Measurements from ENCODE around the gene NFAM1.

NFAM1 gene, protein sequence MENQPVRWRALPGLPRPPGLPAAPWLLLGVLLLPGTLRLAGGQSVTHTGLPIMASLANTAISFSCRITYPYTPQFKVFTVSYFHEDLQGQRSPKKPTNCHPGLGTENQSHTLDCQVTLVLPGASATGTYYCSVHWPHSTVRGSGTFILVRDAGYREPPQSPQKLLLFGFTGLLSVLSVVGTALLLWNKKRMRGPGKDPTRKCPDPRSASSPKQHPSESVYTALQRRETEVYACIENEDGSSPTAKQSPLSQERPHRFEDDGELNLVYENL

DNA sequence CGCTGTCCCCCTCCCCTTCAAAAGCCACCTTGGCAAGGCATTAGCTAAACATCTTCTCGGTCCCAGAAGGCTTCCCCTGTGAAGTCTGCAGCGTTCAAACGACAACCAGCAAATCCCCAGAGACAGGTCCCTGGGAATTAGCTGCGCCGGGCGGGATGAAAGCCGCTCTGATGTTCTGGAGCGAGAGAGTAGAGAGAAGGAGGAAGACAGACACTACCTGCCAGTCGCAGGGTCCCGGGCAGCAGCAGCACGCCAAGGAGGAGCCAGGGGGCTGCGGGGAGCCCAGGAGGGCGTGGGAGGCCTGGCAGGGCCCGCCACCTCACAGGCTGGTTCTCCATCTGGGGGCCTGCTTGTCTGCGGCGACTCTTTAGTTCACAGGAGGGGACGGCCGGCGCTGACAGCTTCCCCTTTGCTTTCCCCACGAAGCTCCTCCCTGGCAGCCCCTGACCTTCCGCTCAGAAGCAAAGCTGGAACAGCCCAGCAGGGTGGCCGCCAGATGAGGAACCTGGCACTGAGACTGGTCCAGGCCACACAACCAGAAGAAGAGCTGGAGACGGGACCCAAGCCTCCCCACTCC lies at the start of gene NFAM1:
NFAM1 (minus strand) TSS at position 384 of the 577 bp plus-strand sequence; CDS start at position 338, 46 bp downstream.
- no peak for DNase-seq

DNA sequence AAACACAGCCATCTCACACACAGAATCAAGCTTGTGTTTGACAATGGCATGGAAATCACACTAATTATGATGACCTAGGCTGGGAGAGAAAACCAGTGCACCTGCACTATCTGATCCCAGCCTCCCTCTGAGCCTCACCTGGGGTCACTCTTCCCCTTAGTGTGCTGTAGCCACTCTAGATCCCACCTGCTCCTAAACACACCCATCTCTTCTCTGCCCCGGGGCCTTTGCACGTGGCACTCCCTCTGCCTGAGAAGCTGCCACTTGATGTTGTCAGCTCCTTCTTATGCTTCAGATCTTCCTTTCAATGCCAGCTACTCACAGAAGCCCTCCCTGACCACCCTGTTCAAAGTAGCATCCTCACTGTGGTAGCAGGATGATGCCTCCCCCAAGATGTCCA lies 42.9 kb upstream of the NFAM1 start:
- DNase-seq, result no peak

DNA sequence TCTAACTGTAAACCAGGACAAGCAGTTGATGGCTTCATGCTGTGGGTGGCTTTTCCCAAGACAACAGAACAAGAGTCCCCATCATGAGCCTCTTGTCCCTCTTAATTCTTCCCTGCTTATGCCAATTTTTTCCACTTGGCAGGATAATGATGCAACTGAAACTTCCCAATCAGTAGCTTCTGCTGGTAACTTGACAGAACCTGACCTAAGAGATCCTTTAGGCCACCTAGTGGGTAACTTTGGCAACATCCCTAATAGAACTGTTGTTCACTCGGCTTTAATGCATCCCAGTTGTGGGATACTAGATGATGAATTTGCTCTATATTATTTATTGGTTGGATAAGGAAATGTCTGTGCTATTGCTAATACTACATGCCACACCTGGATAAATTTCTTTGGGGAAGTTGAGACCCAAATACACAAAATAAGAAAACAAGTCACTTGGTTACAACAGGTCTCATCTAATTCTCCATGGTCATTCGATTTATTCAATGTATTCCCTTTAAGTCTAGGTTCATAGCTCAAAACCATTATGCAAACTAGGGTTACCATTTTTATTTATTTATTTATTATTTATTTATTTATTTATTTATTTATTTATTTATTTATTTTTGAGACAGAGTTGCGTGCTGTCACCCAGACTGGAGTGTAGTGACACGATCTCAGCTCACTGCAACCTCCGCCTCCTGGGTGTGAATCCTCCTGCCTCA lies 41.4 kb upstream of the NFAM1 start:
- peak; percentile 46 for DNase-seq

DNA sequence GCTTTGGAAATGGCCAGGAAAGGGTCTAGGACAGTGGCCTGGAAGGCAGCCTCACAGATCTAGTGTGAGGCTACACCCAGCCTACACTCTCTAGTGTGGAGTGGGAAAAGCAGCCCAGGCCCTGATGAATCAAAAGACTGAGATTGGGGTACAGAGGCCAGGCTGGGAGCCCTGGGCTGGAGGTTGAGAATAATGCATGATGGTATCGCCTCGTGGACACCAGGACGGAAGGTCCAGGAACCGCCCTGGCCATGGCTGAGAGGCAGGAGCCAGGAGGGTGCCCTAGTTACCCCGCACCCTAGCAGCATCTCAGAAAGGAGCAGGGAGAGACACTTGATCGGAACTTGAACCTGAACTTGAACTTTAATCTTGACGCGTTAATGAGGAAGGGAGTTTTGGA lies 40.5 kb upstream of the NFAM1 start:
- DNase-seq, result no peak

DNA sequence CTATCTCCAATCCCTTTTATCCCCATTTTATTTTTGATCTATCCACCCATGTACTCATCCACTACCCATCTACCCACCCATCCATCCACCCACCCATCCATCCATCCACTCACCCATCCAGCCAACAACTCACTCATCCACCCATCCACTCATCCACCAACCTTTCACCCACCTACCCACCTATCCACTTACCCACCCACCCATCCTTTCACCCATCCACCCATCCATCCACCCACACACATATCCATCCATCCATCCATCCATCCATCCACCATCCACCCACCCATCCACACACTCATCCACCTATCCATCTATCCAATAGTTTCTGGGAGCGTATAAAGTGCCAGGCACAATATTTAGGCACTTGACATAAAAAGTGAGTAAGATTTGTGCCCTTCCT lies 39.2 kb upstream of the NFAM1 start:
- no peak for DNase-seq

DNA sequence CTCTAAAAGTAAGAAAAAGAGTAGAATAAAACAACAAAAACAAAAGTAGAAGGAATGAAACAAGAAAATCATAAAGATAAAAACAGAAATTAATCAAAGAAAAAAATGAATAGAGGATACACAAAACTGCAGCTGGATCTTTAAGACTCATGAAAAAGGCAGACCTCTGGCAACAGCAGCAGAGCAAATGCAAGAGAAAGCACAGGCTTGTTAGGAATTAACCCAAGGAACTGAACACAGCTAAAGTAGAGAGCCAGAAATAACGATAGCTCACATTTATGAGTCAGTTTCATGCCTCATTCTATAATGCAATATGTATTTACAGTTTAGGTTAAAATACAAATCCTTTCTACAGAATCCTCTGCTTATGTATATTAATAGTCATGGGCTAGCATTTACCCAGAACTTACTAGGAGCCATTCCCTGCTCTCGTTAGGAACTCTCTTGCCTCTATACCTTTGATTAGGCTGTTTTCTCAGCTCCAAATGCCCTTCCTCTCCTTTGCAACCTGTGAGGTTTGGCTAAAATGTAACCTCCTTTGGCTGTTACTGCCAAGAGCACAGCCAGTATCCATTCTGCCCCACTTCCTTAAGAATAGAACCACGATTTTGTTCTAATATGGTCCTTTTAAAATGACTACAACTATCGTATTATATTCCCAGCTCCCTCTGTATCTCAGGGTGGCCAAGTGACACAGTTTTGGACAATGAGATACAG lies 38.3 kb upstream of the NFAM1 start:
- DNase-seq, result no peak

DNA sequence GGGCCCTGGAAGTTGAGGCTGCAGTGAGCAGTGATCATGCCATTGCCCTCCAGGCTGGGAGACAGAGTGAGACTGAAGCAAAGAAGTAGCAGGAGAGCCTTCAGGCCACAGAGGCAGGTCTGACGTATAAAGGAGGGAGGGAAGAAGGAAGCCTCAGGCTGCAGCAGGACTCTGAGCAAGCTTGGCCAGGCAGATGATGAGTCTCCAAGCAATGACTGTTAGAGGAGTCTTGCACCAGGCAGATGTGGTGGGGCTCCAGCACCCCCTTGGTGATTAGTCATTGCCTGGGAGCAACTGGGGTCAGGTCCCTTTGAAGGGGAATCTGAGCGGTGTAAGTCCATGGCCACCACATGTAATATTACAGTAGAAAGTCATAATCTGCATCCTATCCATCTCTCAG lies 36.6 kb upstream of the NFAM1 start:
- no peak for DNase-seq

DNA sequence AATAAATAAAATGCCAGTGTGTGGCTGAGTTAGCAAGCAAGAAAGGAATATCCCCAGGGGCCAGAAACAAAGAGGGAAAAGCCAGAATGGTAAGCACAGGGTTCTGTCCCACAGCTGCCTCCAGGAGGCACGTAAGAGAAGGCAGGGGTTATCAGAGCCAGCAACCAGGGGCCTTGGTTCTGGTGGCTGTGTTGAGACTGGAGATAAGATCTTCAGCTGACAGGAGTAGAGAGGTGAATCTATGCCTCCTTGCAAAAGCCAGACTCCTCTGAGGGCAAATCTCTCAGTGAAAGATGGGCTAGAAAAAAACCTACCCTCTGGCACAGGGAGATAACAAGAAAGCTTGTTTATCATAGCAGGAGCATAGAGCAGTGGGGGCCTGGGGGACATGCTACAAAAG lies 29.8 kb upstream of the NFAM1 start:
- peak; percentile 71 for DNase-seq

DNA sequence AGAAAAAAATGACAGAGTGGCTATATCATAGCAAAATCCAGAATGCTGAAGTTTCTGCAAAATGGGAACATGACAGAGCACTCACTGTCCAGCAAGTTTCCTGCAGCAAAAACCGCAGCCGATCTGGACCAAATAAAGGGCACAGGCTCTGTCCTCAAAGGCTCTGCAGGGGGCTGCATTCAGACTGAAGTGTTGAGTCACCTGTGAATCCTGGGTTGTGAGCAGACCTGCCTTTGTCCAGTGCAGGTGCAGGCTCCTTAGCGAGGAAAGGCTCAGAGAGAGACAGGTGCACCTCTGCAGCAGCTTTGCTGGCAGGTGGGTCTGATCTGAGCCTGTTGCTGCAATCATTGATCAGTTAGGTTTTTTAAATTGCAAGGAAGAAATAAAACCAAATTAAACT lies 29.3 kb upstream of the NFAM1 start:
- peak; percentile 92 for DNase-seq

DNA sequence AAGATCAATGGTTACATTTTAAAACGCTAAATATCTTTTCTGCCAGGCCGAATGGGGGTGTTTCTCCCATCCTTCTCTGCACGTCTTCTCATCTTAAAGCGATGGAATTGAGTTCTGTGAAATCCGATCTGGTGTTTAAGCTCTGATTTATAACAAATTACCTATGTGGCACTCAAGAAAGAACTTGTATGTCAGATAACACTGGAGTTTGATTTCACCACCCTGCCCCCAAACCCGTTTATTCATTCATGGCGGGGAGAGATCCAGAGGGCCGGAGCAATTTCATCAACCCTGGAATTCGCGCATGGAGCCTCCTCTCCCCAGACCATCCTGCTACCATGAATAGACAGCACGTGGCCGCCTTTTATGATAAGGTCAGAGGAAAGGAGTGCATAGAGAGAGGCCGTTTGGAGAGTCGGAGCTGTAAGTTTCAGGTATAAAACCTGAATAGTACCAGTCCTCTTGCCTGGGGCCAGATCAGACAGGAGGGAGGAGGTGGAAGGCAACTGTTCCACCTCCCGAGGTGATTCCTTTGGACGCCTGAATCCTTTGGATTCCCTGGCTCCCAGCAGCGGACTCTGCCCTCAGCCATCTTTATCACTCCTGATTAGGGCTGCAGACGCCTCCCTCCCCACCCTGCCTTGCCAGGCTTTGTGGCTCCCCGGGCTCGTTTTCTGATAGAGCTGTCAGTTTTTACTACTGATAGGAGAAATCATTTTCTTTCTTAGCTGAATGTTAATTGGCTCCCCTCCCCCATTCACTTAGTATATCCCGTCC lies 27.3 kb upstream of the NFAM1 start:
- DNase-seq, result no peak

DNA sequence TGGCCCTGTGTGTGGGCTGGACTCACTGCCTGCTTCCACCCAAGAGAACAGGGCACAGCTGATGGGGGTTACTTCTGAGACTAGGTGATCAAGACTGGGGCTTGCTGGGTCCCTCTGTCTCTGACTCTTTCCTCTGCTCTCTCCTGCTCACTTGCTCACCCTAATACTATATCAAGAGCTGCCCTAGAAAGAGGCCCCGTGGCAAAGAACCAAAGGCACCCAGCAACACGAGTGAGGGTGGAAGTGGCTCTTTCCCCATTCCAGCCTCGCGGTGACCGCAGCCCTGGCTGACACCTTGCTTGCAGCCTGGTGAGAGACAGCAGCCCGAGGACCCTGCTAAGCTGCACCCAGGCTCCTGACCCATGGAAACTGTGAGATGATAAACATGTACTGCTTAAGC lies 20.7 kb upstream of the NFAM1 start:
- DNase-seq, result no peak

DNA sequence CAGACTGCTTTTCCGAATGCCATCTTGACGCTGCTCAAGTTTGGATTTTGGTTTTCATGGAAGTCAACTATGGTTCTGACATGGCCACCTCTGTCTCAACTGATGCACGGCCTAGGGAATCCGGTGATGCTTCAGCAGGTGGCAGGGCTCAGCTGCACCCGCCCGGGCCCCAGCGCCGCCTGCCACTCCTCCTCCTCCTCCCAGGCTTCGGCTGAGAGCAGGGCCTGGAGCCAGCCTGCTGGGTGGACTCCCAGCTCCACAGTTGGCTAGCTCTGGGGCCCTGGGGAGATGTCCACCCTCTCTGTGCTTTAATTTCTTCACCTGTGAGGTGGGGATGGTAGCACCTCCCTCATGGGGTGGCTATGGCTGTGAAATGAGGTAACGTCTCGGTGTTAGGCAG lies 20.3 kb upstream of the NFAM1 start:
- no peak for DNase-seq

DNA sequence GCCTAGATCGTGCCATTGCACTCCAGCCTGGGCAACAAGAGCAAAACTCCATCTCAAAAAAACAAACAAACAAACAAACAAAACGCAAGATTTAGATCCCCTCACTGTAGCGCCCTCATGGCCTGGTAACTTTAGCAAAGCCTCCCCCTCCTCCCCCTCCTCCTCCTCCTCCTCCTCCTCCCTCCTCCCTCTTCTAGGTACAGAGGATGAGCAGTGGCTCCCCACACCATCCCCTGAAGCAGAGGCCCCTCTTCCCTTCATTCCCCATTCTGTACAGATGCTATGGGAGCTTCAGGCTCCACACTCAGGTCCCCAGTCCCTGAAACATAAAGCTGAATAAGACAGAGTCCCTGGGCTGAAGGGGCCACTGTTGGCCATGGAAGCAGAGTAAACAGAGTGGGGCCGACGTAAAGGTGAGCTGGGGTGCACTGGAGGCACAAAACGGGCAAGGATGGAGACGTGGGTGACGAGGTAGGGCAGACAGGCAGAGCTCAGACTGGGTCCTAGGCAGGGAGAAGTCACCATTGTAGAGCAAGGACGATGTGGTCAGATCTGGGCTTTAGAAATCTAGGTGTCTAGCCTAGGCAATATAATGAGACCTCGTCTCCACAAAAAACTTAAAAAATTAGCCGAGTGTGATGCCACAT lies 19.4 kb upstream of the NFAM1 start:
- DNase-seq, result no peak

DNA sequence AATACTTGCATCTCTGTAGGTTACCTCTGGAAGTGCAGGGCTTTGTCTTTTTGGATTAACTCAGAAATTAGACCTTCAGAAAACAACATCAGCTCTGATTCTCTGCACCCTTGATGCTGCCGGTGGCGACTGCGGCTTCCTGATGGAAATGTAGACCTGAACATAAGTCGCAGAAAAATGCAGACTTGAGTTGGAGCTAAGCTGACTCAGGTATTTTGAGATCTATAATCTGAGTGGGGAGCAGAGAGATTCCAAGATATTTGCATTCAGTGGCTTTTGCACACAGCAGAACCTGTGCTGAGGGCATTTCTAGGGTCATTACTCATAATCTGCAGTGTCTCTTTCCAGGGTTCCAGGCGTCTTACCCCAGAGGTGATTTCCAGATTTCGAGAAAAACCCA lies 18.7 kb upstream of the NFAM1 start:
- no peak for DNase-seq

DNA sequence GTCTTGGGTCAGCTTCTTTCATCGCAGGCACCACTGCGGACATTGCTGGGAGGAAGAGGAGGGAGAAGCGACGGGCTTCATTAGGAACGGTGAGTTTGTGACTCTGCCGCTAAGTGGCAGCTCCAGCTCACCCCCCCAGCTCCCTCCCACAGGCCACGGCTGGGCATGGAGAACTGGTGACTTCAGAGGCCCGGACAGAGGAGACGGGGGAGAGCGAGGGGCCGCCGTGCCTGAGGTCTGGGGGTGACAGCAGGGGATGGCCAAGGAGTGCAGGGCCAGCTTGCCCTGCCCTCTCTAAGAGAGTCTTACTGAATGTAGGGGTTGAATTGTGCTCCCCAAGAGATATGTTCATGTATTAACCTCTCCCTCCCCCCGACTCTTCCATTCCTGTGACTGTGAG lies 13.9 kb upstream of the NFAM1 start:
- DNase-seq, result no peak

DNA sequence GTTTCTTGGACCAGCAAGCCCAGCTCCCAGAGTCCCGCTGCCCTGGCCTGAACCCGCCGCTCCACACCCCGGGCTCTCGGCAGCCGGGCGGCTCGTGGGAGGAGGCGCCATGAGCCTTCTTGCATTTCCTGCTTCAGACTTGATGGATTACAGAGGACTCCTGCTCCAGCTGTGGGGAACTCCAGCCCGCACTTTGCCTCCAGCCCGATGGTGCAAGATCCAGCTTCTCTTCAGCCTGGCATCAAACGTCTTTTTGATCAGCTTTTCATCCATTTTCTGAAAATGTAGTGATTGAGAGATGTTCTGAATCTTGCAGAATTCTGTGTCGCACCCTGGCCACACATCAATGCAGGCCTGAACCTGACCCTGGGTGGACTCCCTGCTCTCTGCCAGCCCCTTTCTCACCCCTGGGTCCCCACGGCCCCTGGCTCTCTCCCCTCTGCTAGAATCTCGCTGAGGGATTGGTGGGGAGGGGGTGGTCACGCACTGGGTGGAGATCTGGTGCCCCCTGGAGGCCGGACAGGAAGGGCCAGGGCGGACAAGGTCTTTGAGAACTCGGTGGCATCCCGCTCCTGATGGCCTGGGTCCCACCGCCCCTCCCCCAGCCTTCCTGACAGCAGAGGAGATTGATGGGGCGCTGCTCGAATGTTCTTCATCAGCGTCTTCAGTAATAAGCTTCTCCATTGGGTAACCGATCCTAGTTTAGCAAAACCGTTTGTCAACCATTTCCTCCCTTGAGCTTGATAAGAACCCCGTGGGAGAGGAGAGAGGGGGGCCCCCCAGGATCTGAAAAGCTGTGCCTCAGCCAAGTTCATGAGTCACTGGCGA lies 12.1 kb upstream of the NFAM1 start:
- peak; percentile 78 for DNase-seq

DNA sequence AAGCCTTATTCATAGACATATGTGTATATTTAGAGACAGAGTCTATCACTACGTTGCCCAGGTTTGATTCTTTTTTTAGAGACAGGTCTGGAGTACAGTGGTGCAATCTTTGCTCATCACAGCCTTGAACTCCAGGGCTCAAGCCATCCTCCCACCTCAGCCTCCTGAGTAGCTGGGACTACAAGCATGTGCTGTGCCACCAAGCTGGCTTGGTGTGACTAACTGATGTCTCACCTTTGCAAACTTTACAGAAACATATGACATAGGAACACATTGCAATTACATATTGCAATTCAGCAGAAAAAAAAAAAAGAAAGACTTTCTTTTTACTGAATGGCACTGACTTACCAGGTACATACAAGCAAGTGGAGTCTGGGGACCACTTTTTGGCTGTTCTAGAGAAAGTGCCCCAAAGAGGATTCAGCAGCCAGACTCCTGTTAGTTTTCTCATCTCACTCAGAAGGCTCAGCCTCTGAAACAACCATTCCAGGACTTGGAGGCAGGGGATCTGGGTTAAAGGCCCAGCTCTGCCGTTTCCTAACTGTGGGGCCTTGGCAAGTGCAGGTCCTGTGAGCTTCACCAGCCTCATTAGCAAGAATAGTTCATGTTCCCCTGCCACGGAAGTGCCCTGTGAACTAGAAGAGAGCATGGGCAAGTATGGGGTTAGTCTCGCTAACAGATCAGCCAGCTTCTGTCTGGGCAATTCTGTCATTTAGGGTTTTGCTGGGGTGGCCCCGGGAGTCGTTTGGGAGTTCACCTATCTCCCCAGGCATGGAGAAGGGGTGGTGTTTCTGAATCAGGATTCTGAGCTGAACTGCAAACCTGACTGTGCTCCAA lies 11.3 kb upstream of the NFAM1 start:
- DNase-seq, result no peak

DNA sequence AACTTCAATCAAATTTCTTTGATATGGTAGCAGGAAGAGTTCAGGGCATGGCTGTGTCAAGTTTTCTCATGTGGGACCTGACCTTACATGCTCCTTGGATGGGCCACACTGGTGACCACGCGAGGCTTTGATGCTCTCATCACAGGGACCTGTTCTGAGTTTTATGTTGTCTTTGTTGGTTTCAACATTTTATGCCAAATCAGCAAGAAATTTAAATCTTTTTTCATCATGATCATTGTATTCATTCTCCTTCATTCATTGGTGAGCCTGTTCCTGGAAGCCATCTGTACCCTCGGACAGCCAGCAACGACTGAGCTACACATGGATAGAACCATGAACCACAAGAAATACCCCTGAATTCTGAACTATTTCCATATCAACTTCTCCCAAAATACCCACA lies 10.5 kb upstream of the NFAM1 start:
- no peak for DNase-seq

DNA sequence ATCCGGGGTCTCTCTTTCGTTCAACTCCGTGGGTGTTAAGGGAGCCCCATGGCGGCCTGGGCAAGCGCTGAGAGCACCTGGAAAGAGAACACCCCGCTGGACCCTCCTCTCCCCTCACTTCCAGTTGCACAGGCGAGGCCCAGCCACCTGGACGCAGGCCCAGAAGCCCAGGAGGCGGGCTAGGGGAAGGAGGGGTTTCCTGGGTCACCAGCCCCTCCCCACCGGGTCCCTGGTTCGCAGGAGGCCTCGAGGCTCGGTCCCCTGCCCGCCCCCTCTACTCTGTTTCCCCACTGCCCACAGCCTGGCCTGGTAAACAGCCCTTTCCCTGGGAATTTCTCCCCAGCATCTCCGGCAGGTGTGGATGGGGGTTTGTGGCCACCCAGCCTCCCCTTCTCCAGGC lies 8.5 kb upstream of the NFAM1 start:
- DNase-seq, result no peak

DNA sequence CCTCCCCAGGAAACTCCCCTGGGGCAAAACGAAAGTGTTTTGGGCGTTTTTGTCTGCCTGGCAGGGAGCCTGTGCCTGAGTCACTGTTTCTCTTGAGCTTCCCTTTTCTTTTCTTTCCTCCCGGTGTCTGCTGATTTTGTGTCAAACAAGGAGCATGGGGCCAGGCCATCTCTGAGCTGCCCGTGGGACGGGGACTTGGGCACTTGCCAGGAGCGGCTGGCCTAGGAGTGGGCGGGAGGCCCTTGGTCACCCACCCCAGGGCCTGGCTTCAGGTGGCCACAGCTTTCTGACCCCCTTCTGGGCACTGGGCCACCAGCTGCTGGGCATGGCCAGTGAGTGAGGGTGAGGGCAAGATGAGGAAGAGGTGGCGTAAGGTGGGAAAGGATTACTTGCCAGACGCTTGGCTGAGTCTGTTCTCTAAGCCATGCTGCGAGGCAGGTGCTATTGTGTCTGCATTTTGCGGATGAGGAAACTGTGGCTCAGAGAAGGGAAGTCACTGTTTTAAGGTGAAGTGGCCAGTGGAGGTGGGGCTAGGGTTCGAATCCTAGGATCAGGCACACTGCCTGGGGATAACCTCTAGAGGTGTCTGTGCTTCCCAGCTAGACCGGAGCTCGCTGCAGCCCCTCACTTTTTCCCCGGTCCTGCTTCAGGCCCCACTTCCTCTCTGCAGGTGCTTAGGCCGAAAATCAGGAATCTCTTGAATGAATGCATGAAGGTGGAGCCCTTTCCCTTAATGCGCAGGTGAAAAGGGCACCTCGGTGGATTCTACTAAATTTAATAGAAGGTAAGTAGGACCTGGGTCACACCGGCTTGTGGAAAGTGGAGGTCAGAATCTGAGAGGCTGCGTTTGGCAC lies 7.8 kb upstream of the NFAM1 start:
- DNase-seq, result no peak
